Activated CD4-positive, alpha-beta T cell treated with anti-CD3 and anti-CD28 coated beads, Interleukin-2, amount 50 U/mL, for 24 hours (primary cell): ENCODE measurements around the gene ANKRD24.
"Not testable (repeated sequence)": the region's sequence is repeated elsewhere in the genome, so short reads cannot be mapped to it uniquely, and the experiment has no call there.

ENCODE experiments used
- DNase-seq, 2 donors: peaks; one replicate each; pipeline ENCODE4 v3.0.0-alpha.2; 2020; ENCODE audit warnings: low read depth in 1 of 2, low spot score in 1 of 2

The ANKRD24 gene

DNA sequence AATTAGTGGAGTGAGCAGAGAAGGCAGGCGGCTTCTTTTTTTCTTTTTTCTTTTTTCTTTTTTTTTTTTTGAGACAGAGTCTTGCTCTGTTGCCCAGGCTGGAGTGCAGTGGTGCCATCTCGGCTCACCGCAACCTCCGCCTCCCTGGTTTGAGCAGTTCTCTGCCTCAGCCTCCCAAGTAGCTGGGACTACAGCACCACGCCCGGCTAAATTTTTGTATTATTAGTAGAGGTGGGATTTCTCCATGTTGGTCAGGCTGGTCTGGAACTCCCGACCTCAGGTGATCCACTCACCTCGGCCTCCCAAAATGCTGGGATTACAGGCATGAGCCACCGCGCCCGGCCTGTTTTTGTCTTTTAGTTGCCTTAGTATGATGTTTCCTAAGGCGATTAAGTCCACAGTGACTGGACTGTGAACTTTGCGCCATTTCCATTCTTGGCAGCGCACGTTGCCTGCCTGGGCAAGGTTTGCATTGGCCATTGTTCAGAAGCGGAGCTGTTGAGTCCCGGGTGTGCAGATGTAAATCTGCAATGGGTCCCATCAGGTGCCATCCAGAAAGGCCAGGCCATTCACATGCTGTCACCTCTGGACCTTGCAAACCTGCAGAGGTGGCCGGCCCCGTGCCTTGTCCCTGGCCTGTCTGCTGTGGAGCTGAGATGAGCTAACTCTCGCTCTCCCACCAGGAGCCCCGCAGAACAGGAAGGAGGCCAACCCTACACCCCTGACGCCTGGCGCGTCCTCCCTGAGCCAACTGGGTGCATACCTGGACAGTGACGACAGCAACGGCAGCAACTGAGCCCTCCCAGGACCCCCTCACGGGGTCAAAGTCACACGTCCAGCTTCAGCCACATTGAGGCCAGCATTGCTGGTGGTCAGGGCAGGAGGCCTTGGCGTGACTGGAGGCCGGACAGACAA is 85.7 kb downstream of the ANKRD24 start:
- no peak for DNase-seq

- DNase-seq: no peak
Measured at GRCh38 chr19:4268816-4269430, 86.4 kb downstream of the ANKRD24 start.

GRCh38 chr19:4272894-4273293 is 90.4 kb downstream of the ANKRD24 start:
- no peak for DNase-seq

DNA sequence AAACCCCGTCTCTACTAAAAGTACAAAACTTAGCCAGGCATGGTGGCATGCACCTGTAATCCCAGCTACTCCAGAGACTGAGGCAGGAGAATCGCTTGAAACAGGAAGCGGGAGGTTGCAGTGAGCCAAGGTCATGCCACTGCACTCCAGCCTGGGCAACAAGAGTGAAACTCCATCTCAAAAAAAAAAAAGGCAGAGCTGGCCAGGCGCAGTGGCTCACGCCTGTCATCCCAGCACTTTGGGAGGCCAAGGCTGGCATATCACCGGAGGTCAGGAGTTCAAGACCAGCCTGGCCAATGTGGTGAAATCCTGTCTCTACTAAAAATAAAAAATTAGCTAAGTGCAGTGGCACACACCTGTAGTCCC is 91.8 kb downstream of the ANKRD24 start:
- DNase-seq: not testable (repeated sequence)
